HCEC 1CT (cell line): ENCODE results near the gene SYS1.

Experiments used
- DNase-seq: peaks from one replicate; pipeline ENCODE4 v3.0.0-alpha.2; 2017

The SYS1 gene

GRCh38 chr20:45358282-45359068, 4.5 kb upstream of the SYS1 start:
- DNase-seq: peak; percentile 82

DNA sequence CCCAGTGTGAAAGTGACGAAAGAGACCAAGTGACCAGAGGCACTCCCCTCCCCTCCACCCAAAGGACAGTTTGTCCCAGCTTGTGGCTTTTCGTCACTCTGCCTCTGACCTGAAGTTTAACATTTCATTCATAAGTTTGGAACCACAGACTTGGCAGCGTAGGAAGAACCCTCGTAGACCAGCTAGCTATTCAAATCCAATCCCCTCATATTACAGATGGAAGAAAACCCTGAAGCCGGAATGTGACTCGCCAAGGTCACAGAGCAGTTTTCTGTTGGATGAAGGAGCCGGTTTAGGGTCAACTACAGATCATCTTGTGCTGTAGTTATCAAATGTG, 3.9 kb upstream of the SYS1 start:
- peak; percentile 62 for DNase-seq

DNA sequence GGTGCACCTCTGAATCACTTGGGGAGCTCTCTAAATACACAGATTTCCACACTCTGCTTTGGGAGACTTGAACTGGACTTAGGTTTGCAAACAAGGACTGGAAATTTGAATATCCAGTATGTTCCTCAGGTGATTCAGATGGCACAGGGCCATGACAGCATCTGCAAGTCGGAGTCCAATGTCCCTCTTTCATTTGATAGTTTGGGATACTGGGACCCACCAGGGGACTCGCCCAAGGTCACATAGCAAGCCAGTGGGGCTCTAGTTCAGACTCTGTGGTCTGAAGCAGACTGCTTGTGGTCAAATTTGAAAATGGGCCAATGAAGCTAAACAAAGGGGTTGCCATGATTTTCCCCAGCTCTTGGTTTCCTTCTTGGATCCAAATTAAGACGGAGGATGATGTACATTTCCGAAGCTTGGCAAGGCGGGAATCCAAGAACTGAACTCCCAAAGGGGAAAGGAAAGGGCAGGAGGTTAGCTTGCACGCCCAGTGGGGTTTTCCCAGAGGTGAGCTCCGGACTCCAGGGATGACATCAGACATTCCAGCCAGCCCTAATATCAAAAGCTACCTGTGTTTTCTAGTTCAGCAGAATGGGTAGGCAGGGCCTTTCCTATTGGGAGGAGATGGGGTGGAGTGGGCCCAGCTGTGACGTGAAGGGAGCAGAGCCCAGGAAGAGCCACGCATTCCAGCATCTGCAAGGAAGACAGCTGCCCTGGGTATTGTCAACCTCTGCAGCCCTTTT, 3.4 kb upstream of the SYS1 start:
- peak; percentile 59 for DNase-seq

DNA sequence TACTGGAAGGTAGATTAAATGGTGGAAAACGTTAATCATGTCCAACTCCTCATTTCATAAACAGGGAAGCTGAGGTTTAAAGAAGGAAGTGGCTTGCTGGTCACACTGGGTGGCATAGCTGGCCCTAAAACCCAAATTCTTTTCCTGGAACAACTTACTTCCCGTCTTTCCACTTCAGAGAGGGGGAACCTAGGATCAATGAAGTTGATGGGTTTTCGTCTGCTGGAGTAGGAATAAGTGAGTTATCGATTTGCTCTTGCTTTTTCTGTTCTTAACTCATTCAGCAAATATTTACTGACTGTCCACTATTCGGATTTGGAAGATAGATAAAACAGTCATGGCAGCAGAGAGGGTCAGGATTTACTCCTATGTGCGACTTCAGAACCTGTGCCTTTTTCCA, 1.2 kb upstream of the SYS1 start:
- no peak for DNase-seq

DNA sequence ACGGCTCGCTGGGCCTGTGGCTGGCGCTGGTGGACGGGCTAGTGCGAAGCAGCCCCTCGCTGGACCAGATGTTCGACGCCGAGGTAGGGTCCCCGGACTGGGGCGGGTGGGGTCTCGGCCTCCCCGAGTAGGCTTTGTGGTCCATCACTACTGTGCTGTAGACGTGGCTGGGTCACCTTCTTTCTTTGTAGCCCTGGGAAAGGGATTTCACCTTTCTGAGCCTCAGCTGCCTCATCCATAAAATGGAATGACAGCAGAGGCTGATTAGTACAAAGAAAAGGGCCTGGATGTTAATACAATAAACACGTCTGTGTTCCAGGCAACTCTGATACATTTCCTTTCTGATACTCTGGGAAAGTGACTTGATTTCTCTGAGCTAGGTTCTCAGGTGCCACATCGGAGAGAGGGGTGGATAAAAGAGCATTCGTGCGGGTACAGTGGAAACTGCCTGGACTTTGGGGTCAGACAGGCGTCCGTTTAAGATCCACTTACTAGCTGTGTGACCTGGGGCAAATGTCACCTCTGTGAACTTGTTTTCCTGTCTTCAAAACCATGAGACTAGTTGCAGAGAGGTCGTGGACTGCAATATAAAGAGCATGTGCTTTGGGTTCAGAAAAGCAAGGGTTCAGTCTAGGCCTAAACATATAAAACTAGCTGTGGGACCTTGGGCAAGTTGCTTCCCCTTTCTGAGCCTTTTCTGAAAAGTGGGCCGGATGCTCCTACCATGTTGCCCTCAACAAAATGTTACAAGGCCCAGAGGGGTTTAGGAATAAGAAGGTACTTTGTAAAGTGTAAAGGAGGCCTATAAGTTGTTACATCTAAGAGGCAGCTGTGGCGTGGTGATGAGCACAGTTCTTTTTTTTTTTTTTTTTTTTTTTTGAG, 896 bp downstream of the SYS1 start:
- DNase-seq: no peak

- no peak for DNase-seq
These were observed 2.6 kb downstream of the SYS1 start for GRCh38 chr20:45365444-45365970.

GRCh38 chr20:45366192-45366591, 3.2 kb downstream of the SYS1 start:
- DNase-seq: no peak

- DNase-seq: no peak
These were observed 3.7 kb downstream of the SYS1 start for GRCh38 chr20:45366631-45367030.

DNA sequence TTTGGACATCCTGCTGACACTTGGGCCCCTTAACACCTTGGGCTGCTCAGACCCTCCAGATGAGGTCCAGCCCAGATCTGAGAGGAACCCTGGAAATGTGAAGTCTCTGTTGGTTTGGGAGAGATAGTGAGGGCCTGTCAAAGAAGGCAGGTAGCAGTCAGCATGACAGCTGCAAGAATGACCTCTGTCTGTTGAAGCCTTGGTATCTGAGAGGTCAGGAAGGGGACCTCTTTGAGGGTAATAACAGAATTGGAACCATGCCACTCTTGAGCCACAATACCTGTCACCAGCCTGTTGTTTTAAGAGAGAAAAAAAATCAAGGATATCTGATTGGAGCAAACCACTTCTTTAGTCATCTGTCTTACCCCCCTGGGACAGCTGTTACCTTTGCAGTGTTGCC, 4.2 kb downstream of the SYS1 start:
- no peak for DNase-seq

DNA sequence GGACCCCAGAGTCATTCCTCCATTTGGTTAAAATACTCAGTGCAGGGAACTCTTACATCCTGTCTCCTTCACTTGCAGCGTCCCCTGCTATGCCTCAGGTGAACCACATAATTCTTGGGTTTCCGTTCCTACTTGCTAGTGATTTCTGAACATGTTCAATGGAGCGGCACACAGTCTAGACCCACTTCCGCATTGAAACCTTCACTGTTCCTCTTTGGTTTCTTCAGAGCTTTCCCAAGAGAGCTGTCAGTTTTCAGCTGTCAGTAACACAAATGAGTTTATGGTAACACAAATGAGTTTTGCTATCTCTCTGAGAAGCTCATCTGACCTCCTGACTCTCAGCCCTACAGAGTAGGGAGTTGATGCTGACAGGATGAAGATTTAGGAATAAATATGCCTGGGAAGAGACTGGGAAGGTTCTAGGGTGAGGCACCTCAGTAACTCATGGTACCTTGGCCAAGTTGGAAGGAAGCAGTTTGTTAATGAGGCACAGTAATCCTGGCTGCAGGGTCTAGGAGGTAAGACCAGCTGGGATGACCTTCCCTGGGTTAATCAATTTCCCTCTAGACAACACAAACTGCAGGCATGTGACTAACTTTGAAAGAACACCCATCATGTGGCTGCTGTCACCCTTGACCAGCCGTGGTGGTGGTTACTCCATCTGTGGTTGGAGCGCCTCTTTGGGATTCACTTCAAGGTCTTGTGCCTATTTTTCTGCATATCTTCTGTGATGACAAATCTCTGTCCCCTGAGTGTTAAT, 5.4 kb downstream of the SYS1 start:
- DNase-seq: no peak

DNA sequence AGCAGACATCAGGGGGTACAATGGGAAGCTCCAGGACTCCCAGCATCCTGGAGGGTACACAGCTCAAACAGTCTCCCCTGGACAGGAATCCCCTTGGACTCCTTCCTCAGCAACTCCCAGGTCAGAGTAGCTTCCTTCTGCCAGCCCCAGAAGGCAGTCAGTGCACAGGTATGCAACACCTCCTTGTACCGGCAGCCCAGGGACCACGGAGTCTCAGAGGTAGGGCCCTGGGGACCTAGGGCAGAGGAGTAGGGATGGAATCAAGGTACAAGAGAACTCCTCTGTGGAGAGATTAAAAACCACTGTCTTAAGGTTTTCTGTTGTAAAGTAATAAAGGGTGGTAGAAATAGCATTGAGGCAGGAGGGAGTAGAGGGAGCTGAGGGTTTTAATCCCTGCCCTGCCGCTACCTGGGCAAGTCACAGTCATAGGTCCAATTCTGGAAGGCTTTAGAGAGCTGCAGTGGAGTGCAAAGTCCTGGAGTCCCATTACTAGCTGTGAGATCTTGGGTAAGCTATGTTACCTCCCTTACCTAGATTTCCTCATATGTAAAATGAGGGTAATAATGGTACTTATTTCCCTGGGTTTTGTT, 7.7 kb downstream of the SYS1 start:
- no peak for DNase-seq

DNA sequence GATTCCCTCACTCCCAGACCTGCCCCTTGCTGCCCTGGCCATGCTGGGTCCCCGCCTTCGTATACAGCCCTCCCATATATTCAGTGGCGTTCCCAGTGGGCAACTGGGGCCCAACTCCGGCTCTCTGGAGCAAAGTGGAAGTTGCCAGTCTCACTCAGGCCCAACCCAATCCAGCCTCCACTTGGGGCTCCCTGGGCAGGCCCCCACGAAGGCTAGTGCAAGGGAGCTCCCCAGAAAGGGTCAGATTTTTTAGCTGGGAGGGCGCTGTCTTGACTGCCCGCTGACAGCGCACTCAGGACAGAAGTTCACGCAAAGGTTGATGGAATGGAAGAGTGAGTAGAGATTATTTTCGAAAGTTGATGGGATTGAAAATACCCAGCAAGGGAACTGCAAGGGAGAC, 9.3 kb downstream of the SYS1 start:
- no peak for DNase-seq

DNA sequence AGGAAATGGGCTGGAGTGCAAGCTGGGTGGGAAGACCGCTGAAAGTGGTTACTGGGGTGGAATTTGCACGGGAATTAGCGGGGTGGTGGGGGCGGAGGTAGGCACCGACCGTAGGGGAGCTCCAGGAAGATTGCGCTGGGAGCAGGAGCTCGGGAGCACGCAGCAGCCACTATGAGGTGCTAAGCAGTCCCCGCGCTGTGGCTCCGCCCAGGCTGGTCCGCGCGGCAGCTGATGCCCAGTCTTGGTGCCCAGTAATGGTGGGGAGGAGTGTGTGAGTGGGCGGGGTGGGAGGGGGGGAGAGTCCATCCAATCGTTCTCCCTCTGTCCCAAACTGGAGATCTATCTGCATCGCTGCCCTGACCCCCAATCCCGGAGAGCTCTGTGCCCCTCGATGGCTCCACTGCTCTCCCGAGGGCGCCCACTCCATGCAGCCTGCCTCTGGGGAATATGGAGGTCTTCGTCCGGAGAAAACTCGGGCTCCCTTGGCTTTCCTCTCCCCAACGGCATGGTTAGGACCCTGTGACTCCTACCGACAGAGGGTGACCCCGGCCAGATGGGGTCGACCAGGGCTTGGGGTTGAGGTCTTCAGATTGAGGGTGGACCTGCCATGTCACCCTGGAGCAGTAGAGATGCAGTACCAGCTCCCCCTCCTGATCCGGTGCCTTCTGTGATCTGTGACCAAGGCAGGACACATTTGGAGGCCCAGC, 9.8 kb downstream of the SYS1 start:
- DNase-seq: no peak

DNA sequence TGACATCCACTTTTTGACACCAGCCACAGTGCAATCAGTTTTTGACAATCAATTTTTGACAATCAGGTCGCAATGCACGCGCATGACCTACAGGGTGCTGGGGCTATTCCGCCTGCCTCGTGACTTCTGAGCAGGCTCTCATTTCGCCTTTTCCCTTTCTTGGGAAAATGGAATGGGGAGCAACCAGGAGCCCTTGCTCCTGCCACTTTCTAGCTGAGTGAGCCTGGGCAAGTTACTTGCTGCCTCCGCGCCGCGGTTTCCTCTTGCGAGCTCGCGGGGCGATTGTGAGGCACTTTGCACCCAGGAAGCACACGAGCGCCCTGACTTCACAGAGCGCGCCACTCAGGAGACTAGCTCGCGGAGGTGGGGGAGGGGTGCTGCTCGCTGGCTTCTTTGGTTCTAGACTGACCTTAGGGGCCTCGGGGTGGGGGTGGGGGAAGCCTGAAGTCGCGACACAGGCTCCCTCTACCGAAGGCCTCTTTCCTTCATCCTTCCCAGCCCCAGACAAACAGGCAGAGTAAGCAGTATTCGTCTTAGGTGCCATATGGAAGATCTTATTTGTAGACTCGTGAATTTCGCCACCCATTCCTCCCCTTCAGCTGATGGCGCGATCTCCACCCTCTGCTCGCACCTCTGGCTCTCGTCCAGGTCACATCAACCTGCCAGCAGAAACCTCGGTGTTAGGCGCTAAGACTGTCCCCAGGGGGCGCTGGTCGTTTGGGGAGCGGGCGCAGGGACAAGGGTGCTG, 10.6 kb downstream of the SYS1 start:
- DNase-seq: peak; percentile 78

GRCh38 chr20:45374101-45374467, 11.1 kb downstream of the SYS1 start:
- no peak for DNase-seq

- no peak for DNase-seq
These were observed 12.0 kb downstream of the SYS1 start for GRCh38 chr20:45374966-45375365.

DNA sequence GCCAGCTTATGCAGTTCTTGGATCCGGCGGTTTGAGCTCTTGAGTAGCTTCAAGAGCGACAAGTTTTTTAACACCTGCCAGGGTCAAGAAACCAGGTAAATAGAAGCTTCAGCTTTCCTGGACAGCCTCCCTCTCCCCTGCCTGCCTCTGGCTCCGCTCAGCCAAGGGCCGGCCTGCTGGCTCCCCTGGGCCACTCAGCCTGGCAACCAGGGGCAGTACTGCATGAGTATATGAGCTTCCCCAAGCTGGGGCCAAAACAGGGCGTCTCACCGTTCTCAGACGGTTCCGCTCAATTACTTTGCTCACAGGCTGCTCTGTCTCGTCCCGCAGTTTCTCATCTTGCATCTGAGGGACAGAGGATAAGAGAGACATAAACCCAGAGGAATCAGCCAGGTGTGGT, 14.3 kb downstream of the SYS1 start:
- DNase-seq: no peak

DNA sequence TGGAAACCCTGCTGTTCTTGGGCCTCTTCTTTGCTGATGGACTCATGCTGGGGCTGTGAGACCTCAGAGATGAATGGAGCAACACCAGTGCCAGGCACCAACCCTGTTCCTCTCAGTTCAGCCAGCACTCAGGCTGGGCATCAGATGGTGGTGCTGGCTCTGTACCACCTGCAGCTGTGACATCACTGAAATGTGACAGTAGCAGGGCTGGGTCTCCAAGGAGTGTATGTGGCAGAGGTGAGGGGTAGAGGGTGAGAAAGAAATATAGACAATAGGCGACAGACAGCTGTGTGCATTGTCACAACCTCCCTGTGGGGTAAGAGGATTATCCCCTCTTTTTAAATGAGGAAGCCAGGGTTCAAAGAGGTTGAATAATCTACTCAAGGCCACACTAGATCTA, 15.2 kb downstream of the SYS1 start, which contains the start of gene TP53TG5:
TP53TG5 (minus strand) TSS at position 135 of the 400 bp plus-strand sequence; CDS start at position 46, 89 bp downstream.
- DNase-seq: no peak

- DNase-seq: no peak
These were observed 24.3 kb downstream of the SYS1 start for GRCh38 chr20:45387274-45387673.

- DNase-seq: no peak
These were observed 28.0 kb downstream of the SYS1 start for GRCh38 chr20:45390931-45391330.

DNA sequence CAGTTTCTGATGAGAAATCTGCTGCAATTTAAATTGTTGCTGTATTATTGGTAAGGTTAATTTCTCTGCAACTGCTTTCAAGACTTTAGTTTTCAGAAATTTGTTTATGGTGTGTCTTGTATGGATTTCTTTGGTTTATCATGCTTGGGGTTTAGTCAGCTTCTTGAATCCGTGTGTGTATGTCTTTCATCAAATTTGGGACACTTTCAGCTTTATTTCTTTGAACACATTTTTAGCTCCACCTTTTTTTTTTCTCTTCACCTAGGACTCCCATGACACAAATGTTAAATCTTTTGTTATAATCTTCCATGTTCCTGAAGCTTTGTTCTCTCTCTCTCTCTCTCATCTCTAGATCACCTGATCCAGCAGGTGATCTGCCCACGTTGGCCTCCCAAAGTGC, 28.6 kb downstream of the SYS1 start:
- DNase-seq: no peak
